SK-MEL-5 (cell line): ENCODE measurements around the gene GNLY. TPM values are rescaled to one million over a fixed set of nuclear protein-coding genes. Genes with fewer than 3 reads are reported as not detected.
"Not testable (repeated sequence)": the region's sequence is repeated elsewhere in the genome, so short reads cannot be mapped to it uniquely, and the experiment has no call there.

Experiments used
- DNase-seq: peaks from one replicate; pipeline ENCODE4 v3.0.0-alpha.2; 2016; ENCODE audit warnings: low read depth, low spot score
- in situ Hi-C: cut with HindIII; loops from 2 replicates; pipeline ENCODE4 v1.10.0; 2016; ENCODE audit warnings: low sequenced_read_pairs, high pct_unique_total_duplicates, low pct_unique_long_range_greater_than_20kb
- total RNA-seq: library from RNA; depleted of rRNA; stranded (reverse); fragments of >200 nt; shearing (Covaris generic); gene quantifications from 2 replicates; pipeline ENCODE4 v1.2.3, GENCODE V29; 2014

The GNLY gene
- total RNA-seq, 1 experiment from 2014 or later = not detected

GRCh38 chr2:85713836-85714235, 19.7 kb downstream of the GNLY start:
- in situ Hi-C loops = loop anchor here (25.0 kb wide), 1 partner anchor 98 kb away; no protein-coding TSS in a partner anchor
- DNase-seq = no peak

DNA sequence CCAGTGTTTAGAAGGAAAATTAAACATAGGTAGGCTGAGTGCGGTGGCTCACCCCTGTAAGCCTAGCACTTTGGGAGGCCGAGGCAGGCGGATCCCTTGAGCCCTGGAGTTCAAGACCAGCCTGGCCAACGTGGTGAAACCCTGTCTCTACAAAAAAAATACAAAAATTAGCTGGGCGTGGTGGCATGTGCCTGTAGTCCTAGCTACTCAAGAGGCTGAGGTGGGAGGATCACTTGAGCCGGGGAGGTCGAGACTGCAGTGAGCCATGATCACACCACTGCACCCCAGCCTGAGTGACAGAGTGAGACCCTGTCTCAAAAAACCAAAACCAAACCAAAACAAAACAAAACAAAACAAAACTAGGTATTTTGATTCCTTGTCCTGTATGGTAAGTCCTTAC, 20.3 kb downstream of the GNLY start:
- in situ Hi-C loops = loop anchor here (25.0 kb wide), 1 partner anchor 98 kb away; no protein-coding TSS in a partner anchor
- not testable (repeated sequence) for DNase-seq

GRCh38 chr2:85714841-85715240, 20.7 kb downstream of the GNLY start:
- no peak for DNase-seq
- in situ Hi-C loops = loop anchor here (25.0 kb wide), 1 partner anchor 97 kb away; no protein-coding TSS in a partner anchor

DNA sequence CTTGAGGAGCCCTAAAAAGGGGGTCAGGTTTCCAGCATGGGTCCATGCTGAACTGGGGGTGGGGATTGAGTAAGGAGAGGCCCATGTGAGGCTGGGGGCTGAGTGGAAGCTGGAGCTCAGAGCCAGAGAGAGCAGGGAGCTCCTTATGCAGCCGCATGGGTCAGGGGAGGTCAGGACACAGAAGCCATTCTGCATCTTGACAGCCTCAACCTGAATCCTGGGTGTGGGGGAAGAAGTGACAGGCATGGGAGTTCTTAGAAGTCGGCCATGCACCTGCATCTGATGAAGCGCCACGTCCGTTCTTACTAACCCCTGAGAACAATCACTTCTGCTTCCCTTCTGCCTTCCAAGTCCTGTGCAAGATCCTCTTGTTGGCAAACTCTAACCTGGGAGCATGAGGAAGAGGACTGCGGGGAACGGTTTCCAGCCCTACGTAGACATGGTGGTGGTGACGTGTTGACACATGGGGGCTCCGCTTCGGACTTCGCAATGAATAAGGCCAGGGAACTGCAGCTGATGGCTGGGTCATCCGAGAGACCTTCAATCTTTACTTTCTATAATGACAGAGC, 22.3 kb downstream of the GNLY start:
- in situ Hi-C loops = loop anchor here (25.0 kb wide), 1 partner anchor 96 kb away; no protein-coding TSS in a partner anchor
- no peak for DNase-seq

DNA sequence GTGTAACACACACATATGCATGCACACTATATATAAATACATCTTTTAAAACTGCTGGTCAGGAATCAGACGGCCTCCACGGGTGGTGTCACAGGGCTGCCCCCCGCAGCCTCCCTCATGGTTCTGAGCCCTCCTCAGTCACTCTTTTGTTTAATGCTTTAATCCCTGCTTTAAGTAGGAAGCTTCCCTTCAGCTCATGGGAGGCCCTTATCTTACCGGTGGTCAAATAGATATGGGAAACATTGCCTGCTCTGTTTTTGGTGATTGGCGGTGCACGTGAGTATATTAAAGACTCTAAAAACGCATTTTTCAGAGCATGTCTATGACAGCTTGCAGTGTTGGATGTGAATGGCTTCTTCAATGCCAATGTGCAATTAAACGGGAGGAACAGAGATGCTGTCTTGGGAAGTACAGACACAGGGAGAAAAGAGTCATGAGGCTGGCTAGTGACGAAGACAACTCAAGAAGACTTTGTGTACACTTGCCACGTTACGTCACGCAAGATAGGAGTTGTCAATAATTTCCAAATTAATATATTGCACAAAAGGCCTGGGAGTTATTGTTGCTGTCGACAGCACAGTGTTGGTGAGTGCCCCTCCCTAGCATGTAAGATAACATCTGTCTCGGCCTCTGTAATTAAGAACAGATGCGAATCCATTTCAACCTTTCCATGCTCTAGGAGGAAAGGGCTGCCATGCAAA, 23.3 kb downstream of the GNLY start:
- in situ Hi-C loops = loop anchor here (25.0 kb wide), 1 partner anchor 95 kb away; no protein-coding TSS in a partner anchor
- peak; percentile 95 for DNase-seq

GRCh38 chr2:85718009-85718391, 23.8 kb downstream of the GNLY start:
- in situ Hi-C loops = loop anchor here (25.0 kb wide), 1 partner anchor 94 kb away; no protein-coding TSS in a partner anchor
- DNase-seq = peak; percentile 69

- no peak for DNase-seq
- in situ Hi-C loops = loop anchor here (25.0 kb wide), 1 partner anchor 93 kb away; no protein-coding TSS in a partner anchor
These were observed 24.8 kb downstream of the GNLY start for GRCh38 chr2:85718885-85719492.

DNA sequence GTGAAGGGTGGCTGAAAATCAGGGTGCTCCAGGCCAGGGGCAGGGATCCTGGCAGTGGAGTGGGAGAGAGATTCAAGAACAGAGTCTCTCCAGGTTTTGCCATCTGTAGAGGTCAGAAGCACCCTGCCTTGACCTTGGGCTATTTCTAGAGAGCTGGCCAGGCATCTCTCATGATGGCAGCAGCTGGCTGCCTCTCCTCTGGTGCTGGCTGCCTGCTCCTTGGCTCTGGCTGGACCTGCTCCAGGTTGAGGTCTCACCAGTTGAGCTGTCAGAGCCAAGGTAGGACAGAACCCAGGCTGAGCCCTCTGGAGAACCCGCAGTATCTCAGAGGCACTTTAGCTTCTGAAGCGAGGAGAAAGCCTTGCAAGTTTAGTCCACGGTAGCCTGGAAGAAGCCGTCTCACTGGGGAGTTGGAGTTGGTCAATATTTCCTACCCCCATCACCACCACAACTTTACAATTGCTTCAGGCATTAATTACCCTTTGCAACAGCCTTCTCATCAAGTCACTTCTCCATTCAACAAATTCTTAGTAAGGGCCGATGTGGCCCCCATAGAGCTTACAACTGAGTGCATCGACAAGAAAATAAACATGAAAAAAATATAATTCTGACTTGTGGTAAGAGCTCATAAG, 25.6 kb downstream of the GNLY start:
- in situ Hi-C loops = loop anchor here (25.0 kb wide), 1 partner anchor 93 kb away; no protein-coding TSS in a partner anchor
- no peak for DNase-seq

- no peak for DNase-seq
- in situ Hi-C loops = loop anchor here (25.0 kb wide), 1 partner anchor 92 kb away; no protein-coding TSS in a partner anchor
These were observed 26.4 kb downstream of the GNLY start for GRCh38 chr2:85720533-85720932.

- in situ Hi-C loops = loop anchor here (25.0 kb wide), 1 partner anchor 91 kb away; no protein-coding TSS in a partner anchor
- no peak for DNase-seq
These were observed 27.5 kb downstream of the GNLY start for GRCh38 chr2:85721641-85722040.

DNA sequence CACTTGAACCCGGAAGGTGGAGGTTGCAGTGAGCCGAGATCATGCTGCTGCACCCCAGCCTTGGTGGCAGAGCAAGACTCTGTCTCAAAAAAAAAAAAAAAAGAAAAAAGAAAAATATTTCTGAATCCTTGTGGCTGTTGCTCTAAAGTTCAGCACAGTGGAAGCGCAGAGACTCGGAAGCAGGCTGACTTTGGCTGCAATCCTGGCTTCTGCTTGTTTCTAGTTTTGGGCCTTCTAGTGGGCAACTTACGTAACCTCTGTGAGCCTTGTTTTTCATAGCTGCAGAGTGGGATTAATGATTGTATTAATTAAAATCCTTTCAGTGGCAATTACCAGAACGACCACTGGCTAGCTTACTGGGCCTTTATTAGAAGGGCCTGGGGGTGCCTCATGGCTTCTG, 28.4 kb downstream of the GNLY start:
- DNase-seq = no peak
- in situ Hi-C loops = loop anchor here (25.0 kb wide), 1 partner anchor 90 kb away; no protein-coding TSS in a partner anchor

DNA sequence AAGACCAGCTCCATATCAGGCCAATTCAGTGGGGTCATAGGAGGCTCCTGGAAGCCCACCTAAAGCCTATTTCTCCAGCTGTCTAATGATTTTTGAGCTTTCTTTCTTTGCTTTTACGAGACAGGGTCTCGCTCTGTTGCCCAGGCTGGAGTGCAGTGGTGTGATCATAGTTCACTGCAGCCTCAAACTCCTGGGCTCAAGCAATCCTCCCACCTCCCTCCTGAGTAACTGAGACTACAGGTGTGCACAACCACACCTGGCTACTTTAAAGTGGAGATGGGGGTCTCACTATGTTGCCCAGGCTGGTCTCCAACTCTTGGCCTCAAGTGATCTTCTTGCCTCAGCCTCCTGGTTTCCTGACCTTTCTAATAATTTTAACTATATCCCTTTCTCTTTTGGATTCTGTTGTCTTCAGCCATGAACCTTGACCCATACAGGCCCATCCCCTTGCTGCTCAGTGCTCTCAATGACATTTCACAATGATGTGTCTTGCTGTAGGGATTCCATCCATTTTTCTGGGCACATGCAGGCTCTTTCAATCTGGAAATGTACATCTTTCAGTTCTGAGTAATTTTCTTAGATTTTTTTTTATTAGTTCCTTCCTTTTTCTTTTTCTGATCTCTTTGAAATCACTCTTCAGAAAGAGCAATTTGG, 29.7 kb downstream of the GNLY start:
- DNase-seq = no peak
- in situ Hi-C loops = loop anchor here (25.0 kb wide), 1 partner anchor 88 kb away; no protein-coding TSS in a partner anchor

DNA sequence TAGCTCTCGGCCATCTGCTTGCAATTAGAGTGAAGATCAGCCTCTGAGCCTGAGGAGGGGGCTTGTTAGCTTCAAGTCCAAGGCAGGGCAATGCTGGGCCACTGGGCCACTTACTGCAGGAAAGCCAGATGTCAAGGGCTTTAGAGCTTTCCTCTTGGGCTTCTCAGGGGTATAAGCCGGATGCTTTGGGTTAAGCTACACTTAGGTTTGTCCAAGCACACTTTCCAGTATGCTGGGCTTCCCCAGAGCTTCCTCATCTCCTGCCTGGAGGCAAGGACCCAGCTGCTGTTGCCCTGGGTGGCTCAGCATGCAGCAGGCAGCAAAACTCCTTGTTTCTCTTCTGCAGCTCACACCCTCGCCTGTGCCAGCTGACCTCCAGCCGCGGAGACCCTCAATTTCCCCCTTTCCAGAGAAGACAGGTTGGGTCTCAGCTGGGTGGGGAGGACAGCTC, 30.6 kb downstream of the GNLY start:
- in situ Hi-C loops = loop anchor here (25.0 kb wide), 1 partner anchor 88 kb away; no protein-coding TSS in a partner anchor
- no peak for DNase-seq

GRCh38 chr2:85725451-85725850, 31.3 kb downstream of the GNLY start:
- no peak for DNase-seq
- in situ Hi-C loops = no loop called here

GRCh38 chr2:85727798-85728197, 33.6 kb downstream of the GNLY start:
- in situ Hi-C loops = no loop called here
- DNase-seq = no peak

GRCh38 chr2:85728342-85728741, 34.2 kb downstream of the GNLY start:
- in situ Hi-C loops = no loop called here

More at GRCh38 chr2:85728342-85728741, 34.2 kb downstream of the GNLY start:
- DNase-seq = no peak
